PC-9 (cell line): ENCODE measurements around the gene KRTAP5-5.

Experiments used
- EZH2 ChIP-seq: fragments of 200-600 bp; sonication (generic); IDR thresholded peaks from 2 replicates; pipeline ENCODE4 v1.8.0; 2017; ENCODE audit warnings: antibody characterized with exemption, low read depth
- TF ChIP-seq, protein P1 (sequence below): fragments of 200-600 bp; sonication (generic); conservative IDR thresholded peaks from 2 replicates; pipeline ENCODE4 v1.6.1; 2017; ENCODE audit warnings: mixed run types, antibody characterized with exemption, mild to moderate bottlenecking, moderate library complexity

DNA sequence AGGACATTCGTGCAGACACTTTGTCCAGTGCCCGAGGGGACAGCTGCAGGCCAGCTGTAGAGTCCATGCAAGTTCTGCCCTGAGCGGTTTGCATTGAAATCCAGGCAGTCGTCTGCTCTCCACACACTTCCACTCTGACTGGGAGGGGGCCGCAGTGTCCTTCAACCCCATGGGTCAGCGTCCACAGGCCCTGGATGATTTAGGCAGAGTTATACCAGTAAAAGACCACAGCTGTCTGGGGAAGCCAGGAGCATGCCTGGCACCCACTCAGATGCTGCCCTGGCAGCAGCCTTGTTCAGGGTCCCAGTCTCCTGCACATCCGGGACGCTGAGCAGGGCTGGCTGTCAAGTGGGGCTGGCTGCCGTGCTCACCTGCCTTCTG lies 26.5 kb downstream of the KRTAP5-5 start:
- TF ChIP-seq, protein P1, sequence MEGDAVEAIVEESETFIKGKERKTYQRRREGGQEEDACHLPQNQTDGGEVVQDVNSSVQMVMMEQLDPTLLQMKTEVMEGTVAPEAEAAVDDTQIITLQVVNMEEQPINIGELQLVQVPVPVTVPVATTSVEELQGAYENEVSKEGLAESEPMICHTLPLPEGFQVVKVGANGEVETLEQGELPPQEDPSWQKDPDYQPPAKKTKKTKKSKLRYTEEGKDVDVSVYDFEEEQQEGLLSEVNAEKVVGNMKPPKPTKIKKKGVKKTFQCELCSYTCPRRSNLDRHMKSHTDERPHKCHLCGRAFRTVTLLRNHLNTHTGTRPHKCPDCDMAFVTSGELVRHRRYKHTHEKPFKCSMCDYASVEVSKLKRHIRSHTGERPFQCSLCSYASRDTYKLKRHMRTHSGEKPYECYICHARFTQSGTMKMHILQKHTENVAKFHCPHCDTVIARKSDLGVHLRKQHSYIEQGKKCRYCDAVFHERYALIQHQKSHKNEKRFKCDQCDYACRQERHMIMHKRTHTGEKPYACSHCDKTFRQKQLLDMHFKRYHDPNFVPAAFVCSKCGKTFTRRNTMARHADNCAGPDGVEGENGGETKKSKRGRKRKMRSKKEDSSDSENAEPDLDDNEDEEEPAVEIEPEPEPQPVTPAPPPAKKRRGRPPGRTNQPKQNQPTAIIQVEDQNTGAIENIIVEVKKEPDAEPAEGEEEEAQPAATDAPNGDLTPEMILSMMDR = no peak
- TF ChIP-seq EZH2 = no peak
